DMS53 treated with DMSO at 0.1 percent for 48 hours (cell line): Measurements from ENCODE around the gene DNAJB11.
A peak's percentile ranks its signal among the peaks of the same experiment; 100 is the strongest.
"Not testable (repeated sequence)": the region's sequence is repeated elsewhere in the genome, so short reads cannot be mapped to it uniquely, and the experiment has no call there.

Experiments used
- DNase-seq: peaks from one replicate; lab custom pipeline; 2025; ENCODE audit not compliant: unreplicated experiment; lab: John Stamatoyannopoulos, UW

Gene DNAJB11

DNA sequence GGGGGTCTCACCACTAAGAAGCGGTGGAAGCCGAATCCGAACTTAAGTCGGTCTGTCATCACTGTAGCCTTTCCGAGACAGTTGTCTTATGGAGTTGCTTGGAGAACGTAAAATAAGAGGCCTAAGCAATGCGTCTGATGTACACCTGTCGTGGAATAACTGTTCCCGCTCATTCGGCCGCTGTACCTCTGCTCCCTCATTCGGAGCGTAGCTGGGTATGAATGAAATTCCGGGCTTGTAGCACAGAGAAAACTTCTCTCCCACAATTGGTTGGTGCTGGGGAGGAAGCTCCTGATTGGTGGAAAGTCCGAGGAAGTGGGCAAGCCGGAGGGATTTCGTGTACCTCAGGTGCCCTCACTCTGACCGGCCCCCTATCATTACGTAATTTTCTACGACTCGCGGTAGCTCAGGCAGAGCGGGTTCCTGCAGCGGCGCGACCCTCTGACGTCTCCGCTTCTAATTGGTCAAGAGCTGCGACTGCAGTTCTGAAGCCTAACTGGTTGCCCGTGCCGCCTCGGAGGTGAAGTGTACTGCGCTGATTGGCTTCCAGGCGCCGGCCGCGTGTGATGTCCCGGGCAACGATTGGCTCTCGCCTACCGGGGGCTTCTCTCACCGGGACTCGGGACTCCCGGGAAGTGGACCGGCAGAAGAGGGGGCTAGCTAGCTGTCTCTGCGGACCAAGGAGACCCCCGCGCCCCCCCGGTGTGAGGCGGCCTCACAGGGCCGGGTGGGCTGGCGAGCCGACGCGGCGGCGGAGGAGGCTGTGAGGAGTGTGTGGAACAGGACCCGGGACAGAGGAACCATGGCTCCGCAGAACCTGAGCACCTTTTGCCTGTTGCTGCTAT is at the start of gene DNAJB11:
Gene DNAJB11, plus strand, starts transcription at position 625 of the 845 bp plus-strand sequence. Its CDS starts 178 bp downstream, at position 803.
- DNase-seq: peak; percentile 96

DNA sequence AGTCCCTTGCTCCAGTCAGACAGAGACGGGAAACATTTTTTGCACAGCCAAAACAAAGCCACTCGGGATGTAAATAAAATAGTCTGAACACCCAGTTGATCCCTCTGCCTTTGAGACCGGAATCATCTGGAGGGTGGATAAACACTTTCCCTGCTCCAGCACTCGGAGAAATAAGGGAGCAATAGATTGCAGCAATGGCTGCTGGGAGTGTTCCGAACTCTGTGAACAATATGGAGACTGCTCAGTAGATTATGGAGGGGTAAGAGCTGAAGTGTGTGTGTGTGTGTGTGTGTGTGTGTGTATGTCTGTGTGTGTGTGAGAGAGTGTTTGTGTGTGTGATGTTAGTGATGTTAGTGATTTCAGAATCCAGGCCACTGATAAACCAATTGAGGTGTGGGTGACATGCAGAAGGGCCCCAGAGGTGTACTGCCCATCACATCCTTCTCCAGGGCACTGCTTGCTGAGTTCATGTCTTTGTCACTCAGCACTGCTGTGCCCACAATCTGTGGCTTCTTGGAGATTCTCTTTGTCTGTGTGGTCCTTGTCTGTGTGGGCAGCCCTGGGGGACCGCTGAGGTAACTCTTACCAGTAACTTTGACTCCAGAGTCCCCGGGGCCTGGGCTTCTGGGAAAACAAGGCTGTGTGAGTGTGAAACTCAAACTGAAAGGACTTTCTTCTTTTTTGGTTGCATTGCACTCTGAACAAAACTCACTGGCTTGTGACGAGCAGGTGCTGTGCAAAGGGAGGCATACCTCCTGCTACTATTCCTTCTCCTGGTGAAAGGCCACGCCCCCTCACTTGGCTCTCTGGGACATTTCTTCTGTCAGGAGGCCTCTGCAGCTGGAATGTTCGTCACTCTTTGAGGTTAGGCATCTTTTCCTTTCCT is 49.3 kb upstream of the DNAJB11 start:
- no peak for DNase-seq

DNA sequence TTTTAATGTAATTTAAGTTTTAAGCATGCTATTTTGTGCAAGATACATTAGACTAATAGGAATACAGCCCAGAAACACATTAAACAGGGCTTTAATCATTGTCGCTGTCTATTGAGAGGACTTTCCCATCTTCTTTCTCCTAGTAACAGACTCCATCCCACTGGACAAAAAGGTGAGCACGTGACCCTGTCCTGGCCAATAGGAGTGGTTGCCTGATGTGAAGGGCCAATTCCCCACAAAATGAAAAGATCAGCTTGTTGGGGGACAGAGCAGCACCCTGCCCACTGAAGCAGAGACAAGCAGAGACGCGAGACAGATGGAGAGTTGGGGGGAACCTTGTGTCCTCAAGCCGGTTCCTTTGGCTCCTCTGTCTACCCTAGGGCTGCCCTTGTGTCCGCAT is 47.5 kb upstream of the DNAJB11 start:
- DNase-seq: no peak

DNA sequence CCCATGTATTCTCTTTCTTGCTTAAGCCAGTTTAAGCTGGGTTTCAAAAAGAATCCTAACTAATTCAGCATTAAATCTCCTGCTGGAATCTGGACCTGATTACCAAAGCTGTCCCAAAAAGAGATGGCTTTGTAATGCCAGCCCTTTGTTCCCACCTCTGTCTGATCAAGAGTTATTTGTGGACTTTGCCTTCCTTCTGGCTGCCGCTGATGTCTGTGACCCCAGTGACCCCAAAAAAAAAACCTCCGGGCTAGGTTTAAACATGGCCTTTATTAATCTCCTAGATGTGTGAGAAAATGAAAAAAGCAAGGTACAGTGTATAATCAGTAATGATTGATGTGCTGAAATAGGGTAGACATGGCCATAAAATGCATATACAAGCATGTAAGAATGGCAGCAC is 47.1 kb upstream of the DNAJB11 start:
- no peak for DNase-seq

DNA sequence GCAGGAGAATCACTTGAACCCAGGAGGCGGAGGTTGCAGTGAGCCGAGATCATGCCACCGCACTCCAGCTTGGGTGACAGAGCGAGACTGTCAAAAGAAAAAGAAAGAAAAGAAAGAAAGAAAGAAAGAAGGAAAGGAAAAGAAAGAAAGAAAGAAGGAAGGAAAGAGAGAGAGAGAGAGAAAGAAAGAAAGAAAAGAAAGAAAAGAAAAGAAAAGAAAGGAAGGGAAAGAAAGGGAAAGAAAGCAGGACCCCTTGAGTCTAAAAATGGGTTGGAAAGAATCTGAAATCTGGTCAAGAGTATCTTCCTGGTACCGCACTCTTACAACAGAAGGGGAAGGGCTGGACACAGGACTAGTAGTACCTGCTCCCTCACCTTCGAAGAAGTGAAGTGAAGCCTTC is 45.9 kb upstream of the DNAJB11 start:
- DNase-seq: no peak

DNA sequence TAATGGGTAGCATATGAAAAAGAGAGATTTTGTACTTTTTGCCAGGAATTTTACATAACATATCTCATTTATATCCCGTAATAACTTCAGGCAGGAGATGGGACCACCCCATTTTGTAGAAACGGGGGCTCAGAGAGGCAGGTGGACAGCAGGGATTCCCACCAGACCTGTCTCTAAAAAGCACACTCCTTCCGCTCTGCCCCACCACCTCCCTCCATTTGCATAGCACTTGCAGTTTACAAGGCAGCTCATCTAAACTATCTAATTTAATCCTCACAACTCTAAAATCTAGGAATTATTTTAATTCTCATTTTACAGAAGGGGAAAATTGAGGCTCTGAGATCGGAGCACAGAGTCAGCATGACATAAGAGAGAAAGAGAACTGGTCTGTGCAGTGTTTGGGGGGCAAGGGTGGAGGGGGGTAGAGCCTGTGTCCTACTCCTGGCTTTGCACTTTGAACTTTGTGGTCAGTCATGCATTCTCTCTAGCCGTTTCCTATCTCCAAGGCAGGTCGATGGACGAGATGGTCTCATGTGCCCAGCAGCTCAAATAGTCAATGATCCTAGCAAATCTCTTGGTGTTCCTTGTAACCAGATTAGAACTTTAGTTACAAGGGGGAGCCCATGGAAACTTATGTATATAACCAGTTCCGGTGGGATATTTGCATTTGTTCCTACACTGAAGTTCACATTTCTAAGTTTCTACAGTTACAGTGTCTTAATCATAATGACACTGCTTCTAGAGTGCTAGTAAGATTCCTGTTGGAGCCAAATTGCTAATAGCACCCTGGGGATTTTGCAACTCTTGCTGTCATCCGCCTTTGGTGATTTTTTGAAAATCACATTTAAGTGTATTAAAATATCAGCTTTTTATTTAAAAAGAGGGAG is 44.9 kb upstream of the DNAJB11 start:
- DNase-seq: no peak

DNA sequence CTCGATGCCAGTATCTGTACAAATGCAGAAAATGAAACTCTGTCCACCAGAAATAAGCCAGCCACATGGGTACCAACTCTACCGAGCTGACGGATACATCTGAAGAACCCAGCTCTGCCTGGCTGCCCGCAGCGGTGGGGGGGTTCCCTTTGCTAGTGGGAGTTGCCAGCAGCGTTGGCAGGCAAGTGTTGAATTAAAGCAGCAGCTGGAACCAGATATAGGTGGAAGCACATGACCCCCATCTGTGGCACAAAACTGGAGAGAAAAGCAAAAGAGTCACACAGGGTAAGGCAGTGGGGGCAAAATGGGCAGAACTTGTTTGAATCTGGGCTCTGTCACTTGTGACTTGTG is 44.3 kb upstream of the DNAJB11 start:
- DNase-seq: no peak

DNA sequence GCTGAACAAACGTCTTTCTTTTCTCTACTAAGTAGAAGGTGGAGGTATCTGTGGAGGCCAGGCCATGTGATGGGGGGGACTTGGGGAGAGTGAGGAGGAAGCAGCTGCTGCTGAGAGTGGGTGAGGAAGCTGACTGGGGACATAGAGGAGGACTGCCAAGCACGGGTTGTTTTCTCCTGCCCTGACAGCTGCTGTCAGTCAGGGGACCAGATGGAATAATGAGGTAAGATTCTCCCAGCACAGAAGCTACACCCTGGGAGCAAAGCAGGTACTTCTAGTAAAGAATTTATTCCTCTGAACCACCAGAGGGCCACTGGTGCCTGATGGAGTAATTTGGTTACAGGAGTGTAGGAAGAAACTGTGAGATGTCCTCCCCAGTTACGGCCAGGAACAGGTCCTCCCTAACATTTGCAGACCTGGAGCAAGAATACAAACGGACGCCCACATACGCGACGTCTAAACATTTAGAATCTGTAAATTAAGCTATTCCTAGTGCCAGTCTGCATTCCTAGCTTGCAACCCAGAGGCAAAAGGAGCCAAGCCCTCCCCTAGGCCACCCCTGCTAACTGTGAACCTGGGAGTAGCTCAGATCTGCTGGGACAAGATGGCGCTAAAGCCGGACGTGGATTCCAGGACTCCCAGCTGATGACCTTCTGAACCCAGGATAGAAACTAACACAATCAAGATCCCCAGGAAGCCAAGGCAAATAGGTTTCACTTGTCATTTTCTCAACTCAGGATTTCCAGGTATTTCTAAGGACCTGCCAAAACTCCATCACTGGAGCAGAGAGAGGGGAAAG is 41.1 kb upstream of the DNAJB11 start:
- no peak for DNase-seq

DNA sequence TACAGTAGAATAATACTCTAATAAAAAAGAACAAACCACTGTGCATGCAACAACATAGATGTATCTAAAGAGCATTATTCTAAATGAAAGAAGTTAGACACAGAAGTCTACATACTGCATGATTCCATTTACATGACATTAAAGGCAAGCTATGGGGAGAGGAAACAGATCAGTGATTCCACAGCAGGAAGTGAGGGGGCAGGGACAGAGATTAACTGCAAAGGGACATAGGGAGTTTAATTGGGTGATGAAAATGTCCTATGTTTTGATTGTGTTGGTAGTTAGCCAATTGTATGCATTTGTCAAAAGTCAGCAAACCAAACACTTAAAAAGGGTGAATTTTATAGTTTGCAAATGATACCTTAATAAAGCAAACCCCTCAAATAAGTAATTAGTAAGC is 40.1 kb upstream of the DNAJB11 start:
- no peak for DNase-seq

DNA sequence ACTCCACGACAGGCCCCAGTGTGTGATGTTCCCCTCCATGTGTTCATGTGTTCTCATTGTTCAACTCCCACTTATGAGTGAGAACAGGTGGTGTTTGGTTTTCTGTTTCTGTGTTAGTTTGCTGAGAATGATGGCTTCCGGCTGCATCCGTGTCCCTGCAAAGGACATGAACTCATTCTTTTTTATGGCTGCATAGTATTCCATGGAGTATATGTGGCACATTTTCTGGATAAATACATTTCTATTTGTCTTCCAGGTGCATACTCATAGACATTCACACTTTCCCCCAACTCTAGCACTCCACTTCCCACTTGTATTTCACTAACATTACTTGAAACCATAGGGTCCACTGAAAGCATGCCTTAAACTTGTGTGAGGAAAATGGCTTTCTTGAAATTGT is 38.8 kb upstream of the DNAJB11 start:
- not testable (repeated sequence) for DNase-seq

DNA sequence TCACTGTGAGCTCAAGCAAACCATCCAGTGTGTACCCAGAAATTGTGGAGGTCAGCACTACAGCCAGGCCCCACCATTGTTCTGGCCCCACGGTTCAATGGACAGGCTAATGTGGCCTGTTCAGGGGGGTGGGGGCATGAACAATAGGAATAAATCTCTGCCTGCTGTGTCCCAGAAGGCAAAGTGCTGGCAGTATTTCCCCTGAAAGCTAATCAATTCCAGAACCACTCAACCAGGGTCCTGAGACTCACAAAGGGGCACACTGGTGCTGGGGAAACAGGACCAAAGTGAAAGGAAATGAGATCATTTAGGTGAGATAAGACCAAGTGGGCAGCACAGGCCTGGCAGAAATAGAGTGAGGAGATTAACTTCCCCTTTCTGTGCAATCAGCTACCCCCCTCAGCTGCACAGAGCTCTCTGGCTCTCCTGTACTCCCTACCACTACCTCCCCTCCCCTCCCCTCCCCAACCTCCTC is 37.9 kb upstream of the DNAJB11 start:
- DNase-seq: no peak

DNA sequence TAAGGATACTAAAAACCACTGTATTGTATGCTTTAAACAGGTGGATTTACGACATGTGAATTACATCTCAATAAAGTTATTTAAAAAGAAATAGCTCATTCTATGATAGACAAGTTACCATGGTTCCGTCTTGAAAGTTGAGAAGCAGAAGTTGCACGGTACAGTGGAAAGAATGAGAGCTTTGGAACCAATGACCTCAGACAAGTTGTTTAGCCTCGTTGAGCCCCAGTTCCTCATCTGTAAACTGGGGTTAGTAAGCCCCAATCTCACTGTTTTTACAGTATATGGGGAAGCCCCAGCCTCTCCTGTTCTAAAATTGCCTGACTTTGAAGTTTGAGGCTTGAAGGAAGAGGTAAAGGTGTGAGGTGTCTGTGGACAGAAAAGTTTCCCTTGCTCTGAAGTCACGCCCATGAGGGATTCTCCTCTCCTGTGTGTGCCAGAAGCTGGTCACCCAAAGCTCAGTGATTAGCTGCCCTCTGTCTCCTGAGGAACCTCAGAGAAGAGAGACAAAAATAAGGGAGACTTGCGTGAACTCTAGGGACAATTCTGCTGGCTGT is 36.3 kb upstream of the DNAJB11 start:
- no peak for DNase-seq

DNA sequence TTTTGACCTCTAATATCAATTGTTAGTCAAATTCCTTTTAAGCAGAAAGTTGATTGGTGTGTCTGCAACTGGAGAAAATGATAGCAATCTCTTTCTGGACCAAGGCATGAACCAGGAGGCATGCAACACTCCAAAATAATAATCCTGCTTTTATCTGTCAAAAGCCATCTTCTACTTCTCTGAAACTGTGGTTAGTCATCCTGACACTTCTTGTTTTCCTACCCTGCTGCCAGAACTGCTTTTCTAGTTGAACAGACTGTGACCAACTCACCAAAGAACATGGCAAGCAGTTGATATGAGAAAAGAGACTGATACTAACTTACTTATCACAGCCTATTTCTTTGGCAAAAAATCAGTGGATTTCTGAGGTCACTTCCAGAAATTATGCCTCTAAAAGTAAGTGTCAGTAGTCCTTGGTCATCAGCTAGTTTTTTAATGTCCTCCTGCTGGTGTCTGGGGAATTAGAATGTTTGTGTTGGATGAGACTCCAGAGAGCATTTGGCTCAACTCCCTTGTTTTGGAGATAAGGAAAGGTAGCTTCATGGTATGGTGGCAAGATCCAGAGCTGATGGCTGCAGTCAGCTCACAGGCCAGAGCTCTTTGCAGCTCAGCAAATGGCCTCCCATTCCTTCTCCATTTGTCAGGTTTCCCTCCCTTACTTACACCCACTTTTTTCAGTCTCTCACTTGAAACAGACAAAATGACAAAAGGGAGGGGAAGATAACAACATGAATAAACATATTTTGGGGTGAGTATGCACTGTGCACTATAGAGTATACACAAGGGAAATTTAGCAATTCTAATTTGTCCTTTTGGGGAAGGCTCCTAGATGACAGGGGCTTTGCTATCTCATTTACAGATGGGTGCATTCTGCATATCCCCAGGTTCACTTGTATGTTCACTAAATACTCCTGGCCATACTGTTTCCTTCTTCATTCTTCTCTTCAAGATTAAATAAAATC is 33.4 kb upstream of the DNAJB11 start:
- DNase-seq: no peak

DNA sequence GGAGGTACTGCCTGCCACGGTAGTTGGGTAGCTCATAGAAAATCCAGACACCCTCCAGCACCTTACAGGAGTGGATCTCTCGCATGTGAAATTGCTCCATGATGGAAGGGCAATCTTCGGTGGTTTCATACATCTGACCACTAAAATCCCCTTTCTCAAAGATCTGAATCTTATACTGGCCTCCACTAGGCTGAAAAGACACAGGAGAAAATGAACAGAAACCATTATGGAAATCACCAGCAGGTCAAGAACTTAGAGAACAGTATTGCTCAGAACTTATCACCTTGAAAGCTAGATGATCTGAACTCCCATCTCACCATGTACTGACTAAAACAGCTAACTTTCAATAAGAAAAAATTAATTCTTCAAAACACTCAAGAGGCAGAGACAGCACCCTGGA is 31.7 kb upstream of the DNAJB11 start:
- no peak for DNase-seq

DNA sequence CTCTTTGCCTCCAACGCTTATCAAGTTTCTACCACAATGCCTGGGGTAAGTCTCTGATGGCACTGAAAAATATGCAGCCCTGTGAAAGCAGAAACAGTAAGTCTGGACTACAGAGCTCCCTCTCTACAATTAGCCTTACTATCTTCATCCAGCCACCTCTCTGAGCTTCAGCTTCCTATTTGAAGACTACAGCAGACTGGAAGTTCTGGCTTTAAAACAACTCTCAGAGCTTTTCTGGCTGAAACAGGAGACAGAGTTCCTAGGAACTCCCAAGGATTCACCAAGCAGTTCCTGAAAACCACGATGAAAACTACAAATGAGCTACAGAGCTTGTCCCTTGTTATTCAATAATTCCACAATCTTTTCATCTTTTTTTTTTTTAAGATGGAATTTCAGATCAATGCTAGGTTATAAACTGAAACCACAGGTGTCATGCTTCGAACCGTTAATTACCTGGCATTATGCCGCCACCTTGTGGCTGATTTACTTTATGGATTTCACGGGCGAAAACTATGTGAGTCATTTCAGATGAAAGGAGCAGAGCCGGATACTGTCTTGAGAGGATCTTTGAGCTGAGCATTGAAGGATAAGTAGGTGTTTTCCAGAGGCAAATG is 30.2 kb upstream of the DNAJB11 start:
- DNase-seq: peak; percentile 49

DNA sequence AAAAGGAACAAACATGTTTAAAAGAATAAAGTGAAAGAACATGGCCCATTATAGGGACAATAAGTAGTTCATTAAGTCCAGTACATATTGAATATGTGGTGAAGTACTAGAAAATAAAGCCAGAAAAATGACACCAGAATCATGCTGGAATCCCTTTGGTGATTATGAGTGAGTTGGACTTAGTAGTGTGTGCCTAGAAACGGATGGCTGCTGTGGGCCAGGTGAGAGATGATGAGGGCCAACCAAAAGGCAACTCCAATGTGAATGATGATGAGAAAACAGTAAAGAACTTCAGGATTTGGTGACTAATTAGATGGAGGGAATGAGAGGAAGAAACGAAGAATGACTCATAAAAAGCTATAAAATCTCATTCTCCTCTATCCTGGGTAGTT is 29.7 kb upstream of the DNAJB11 start:
- no peak for DNase-seq

DNA sequence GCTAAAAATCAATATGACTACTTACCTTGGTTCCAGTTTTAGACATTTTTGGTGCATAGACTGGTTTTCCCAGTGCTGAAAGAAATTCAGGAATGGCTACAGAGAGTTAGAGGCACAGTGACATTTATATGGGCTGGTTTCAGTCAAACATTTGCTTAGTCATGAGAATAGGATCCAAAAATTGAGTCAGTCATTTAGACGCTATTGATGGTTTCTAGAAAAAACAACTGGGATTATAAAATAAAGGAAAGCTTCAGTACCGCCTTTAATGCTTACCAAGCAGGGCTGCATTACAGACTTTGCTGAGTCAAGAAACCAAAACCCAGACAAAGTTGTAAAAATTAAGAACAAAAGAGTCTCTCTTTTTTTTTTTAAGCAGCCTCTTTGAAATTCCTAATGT is 26.2 kb upstream of the DNAJB11 start, which contains the start of gene CRYGS:
Gene CRYGS, minus strand, starts transcription at position 100 of the 400 bp plus-strand sequence. Its CDS starts 54 bp downstream, at position 46.
- DNase-seq: no peak

DNA sequence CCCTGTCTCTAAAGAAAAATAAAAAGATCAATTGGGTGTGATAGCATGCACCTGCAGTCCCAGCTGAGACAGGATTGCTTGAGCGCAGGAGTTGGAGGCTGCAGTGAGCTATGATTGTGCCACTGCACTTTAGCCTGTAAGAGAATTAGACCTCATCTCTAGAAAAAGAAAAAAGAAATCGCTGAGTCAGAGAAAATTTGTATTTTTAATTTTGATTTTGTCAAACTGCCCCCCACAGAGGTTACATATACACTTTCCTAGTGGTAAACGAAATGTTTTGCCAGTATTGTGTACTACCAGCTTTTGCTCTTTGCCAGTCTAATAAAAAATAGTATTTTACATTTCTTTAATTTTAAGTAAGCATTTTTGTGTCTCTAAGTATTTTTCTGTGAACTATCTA is 21.0 kb upstream of the DNAJB11 start:
- DNase-seq: no peak
